HepG2 (cell line): ENCODE measurements around the gene MEGF6. TPM values are rescaled to one million over a fixed set of nuclear protein-coding genes. Genes with fewer than 3 reads are reported as not detected.

ENCODE experiments used
- ARNTL ChIP-seq: sonication (generic); formaldehyde crosslinking; IDR thresholded peaks from 2 replicates; pipeline ENCODE4 v1.4.0; 2020; ENCODE audit warnings: mild to moderate bottlenecking, missing genetic modification reagents
- ATM ChIP-seq: fragments of 450-650 bp; IDR thresholded peaks from 2 replicates; pipeline ENCODE4 v1.7.1; 2017; ENCODE audit warnings: mild to moderate bottlenecking, borderline replicate concordance
- FIP1L1 ChIP-seq: fragments of 200-400 bp; formaldehyde crosslinking; IDR thresholded peaks from 2 replicates; pipeline ENCODE4 v1.6.1; 2018; ENCODE audit warnings: low read depth, mild to moderate bottlenecking, low read length, moderate library complexity, borderline replicate concordance; ENCODE audit not compliant: insufficient read depth
- FOSL1 ChIP-seq: sonication (generic); formaldehyde crosslinking; IDR thresholded peaks from 2 replicates; pipeline ENCODE4 v1.9.0; 2021; ENCODE audit warnings: missing genetic modification reagents, borderline replicate concordance
- GATA4 ChIP-seq: sonication (generic); IDR thresholded peaks from 2 replicates; pipeline ENCODE4 v1.6.1; 2016; ENCODE audit warnings: antibody characterized with exemption, low read depth, borderline replicate concordance
- GTF2F1 ChIP-seq: fragments of 150-350 bp; IDR thresholded peaks from 2 replicates; pipeline ENCODE4 v1.6.1; 2014; ENCODE audit warnings: low read length
- HNRNPK ChIP-seq: fragments of 200-400 bp; formaldehyde crosslinking; IDR thresholded peaks from 2 replicates; pipeline ENCODE4 v1.6.1; 2018; ENCODE audit warnings: low read length, low read depth, moderate library complexity, mild to moderate bottlenecking; ENCODE audit not compliant: poor library complexity, severe bottlenecking
- JDP2 ChIP-seq: sonication (generic); formaldehyde crosslinking; IDR thresholded peaks from 2 replicates; pipeline ENCODE4 v1.8.1; 2022; ENCODE audit warnings: missing genetic modification reagents, borderline replicate concordance
- KDM3A ChIP-seq: IDR thresholded peaks from 2 replicates; pipeline ENCODE4 v1.6.1; 2018; ENCODE audit warnings: low read depth, missing compliant biosample characterization
- KDM4B ChIP-seq: sonication (generic); formaldehyde crosslinking; IDR thresholded peaks from 2 replicates; pipeline ENCODE4 v1.4.0; 2020; ENCODE audit warnings: missing genetic modification reagents
- PLSCR1 ChIP-seq: sonication (generic); formaldehyde crosslinking; IDR thresholded peaks from 2 replicates; pipeline ENCODE4 v1.5.0; 2020; ENCODE audit warnings: missing genetic modification reagents, mild to moderate bottlenecking, borderline replicate concordance
- POLR2AphosphoS5 ChIP-seq: IDR thresholded peaks from 2 replicates; pipeline ENCODE4 v1.6.1; 2012; ENCODE audit warnings: low read depth, low read length
- SMC3 ChIP-seq: IDR thresholded peaks from 2 replicates; pipeline ENCODE4 v1.6.1; 2011; ENCODE audit warnings: low read length, improper control_type of control experiment
- SRSF4 ChIP-seq: fragments of 200-400 bp; formaldehyde crosslinking; IDR thresholded peaks from one replicate; pipeline ENCODE4 v1.6.1; 2018; ENCODE audit warnings: mild to moderate bottlenecking, low read depth, low read length, moderate library complexity; ENCODE audit not compliant: poor library complexity, severe bottlenecking
- SUZ12 ChIP-seq: fragments of 150-350 bp; IDR thresholded peaks from 2 replicates; pipeline ENCODE4 v1.6.1; 2014; ENCODE audit warnings: low read depth, low read length
- ZBTB25 ChIP-seq: IDR thresholded peaks from 2 replicates; pipeline ENCODE4 v1.6.1; 2018; ENCODE audit warnings: missing genetic modification reagents
- ZNF362 ChIP-seq: sonication (generic); formaldehyde crosslinking; IDR thresholded peaks from 2 replicates; pipeline ENCODE4 v1.4.0; 2020; ENCODE audit warnings: missing genetic modification reagents, mild to moderate bottlenecking, borderline replicate concordance
- ZNF670 ChIP-seq: sonication (generic); formaldehyde crosslinking; IDR thresholded peaks from 2 replicates; pipeline ENCODE4 v1.8.0; 2022; ENCODE audit warnings: mild to moderate bottlenecking, missing genetic modification reagents, borderline replicate concordance
- ZNF691 ChIP-seq: sonication (generic); formaldehyde crosslinking; IDR thresholded peaks from 2 replicates; pipeline ENCODE4 v1.4.0; 2020; ENCODE audit warnings: missing genetic modification reagents, low read depth, mild to moderate bottlenecking, borderline replicate concordance
- ZNF75D ChIP-seq: sonication (generic); formaldehyde crosslinking; IDR thresholded peaks from 2 replicates; pipeline ENCODE4 v1.8.1; 2023; ENCODE audit warnings: missing genetic modification reagents, mild to moderate bottlenecking, borderline replicate concordance
- ZNF770 ChIP-seq: sonication (generic); formaldehyde crosslinking; IDR thresholded peaks from 2 replicates; pipeline ENCODE4 v1.5.0; 2020; ENCODE audit warnings: mild to moderate bottlenecking, missing genetic modification reagents
- ZNF776 ChIP-seq: sonication (generic); formaldehyde crosslinking; IDR thresholded peaks from 2 replicates; pipeline ENCODE4 v1.4.0; 2020; ENCODE audit warnings: mild to moderate bottlenecking, missing genetic modification reagents
- ZNF790 ChIP-seq: sonication (generic); formaldehyde crosslinking; IDR thresholded peaks from 2 replicates; pipeline ENCODE4 v1.8.0; 2022; ENCODE audit warnings: missing genetic modification reagents, mild to moderate bottlenecking, borderline replicate concordance
- polyA plus RNA-seq, 8 experiments: library from polyadenylated mRNA; depleted of rRNA in 3 of 8; stranded (reverse) in 7 of 8; unstranded in 1 of 8; fragments of >200 nt; fragmentation: Illumina TruSeq in 4 of 8; extraction: Trizol in 4 of 8; gene quantifications; 2 replicates each; pipeline versions ENCODE4 v1.2.1 to v1.2.3, GENCODE V29; 2011 to 2016; ENCODE audit warnings: low read depth in 4 of 8, missing spikeins in 1 of 8, mixed read lengths in 1 of 8; ENCODE audit not compliant: insufficient read depth in 1 of 8
- total RNA-seq, 5 experiments: library from RNA; depleted of rRNA; stranded (reverse); fragments of >200 nt; fragmentation: Illumina TruSeq; extraction: Trizol; gene quantifications; 2 replicates each; pipeline ENCODE4 v1.2.3, GENCODE V29; 2016; ENCODE audit warnings: low read depth in 1 of 5

Gene MEGF6
- total and polyA plus RNA-seq, 2 of the 13 experiments (the other 11 are each of a cell fraction or from before 2014, with no cell fraction given): 1.9 TPM

GRCh38 chr1:3649342-3650247 is 38.3 kb upstream of the MEGF6 start, which contains the start of gene WRAP73 (continued):
- no peak for TF ChIP-seq PLSCR1 (CRISPR knock-in tag)
- peak; percentile 60 for TF ChIP-seq POLR2AphosphoS5
- TF ChIP-seq GATA4: no peak
- TF ChIP-seq ZNF770 (CRISPR knock-in tag): no peak
- no peak for TF ChIP-seq GTF2F1
- no peak for TF ChIP-seq ZNF75D (CRISPR knock-in tag)
- TF ChIP-seq ZNF362: no peak
- no peak; the same call in 1 of the 2 replicates for TF ChIP-seq KDM3A (CRISPR knock-in tag)
- no peak for TF ChIP-seq HNRNPK
- TF ChIP-seq ZBTB25 (CRISPR knock-in tag): no peak
- 0 out of 2 replicates have a peak, but pooled peaks have one; percentile 36 for TF ChIP-seq ARNTL (CRISPR knock-in tag)
- TF ChIP-seq JDP2 (CRISPR knock-in tag): no peak
- TF ChIP-seq FOSL1: no peak
- TF ChIP-seq SRSF4: no peak
- TF ChIP-seq FIP1L1: no peak
- peak; percentile 68 for TF ChIP-seq SUZ12
- TF ChIP-seq ZNF776 (CRISPR knock-in tag): no peak
- TF ChIP-seq ZNF790 (CRISPR knock-in tag): no peak
- no peak for TF ChIP-seq ATM
- no peak for TF ChIP-seq SMC3
- TF ChIP-seq ZNF670 (CRISPR knock-in tag): peak; percentile 46; the same call in 1 of the 2 replicates
- TF ChIP-seq KDM4B (CRISPR knock-in tag): no peak
- peak; percentile 71; the same call in 1 of the 2 replicates for TF ChIP-seq ZNF691 (CRISPR knock-in tag)
